HTERT RPE-1 (cell line): ENCODE measurements around the gene SFRP5.

Source experiments
- in situ Hi-C: fragments of 300-500 bp; cut with MboI; formaldehyde crosslinking; loops from 4 replicates; pipeline ENCODE4 v1.14.3; 2020; ENCODE audit warnings: low sequenced_read_pairs

SFRP5 gene

GRCh38 chr10:97771913-97772823 lies at the start of gene SFRP5:
SFRP5 (minus strand) TSS chr10:97771999; CDS start chr10:97771833, 166 bp downstream.
- in situ Hi-C loops = no loop called here

GRCh38 chr10:97820096-97820704 lies 48.4 kb upstream of the SFRP5 start:
- in situ Hi-C loops = no loop called here

GRCh38 chr10:97818572-97818971 lies 46.8 kb upstream of the SFRP5 start:
- in situ Hi-C loops = no loop called here

GRCh38 chr10:97816609-97817008 lies 44.8 kb upstream of the SFRP5 start:
- in situ Hi-C loops = no loop called here

GRCh38 chr10:97814996-97815395 lies 43.2 kb upstream of the SFRP5 start:
- in situ Hi-C loops = no loop called here

GRCh38 chr10:97813311-97813710 lies 41.5 kb upstream of the SFRP5 start:
- in situ Hi-C loops = no loop called here

- in situ Hi-C loops = no loop called here
These were observed 40.9 kb upstream of the SFRP5 start for GRCh38 chr10:97812696-97813095.

- in situ Hi-C loops = no loop called here
These were observed 40.2 kb upstream of the SFRP5 start for GRCh38 chr10:97811958-97812357.

- in situ Hi-C loops = no loop called here
These were observed 38.6 kb upstream of the SFRP5 start for GRCh38 chr10:97810446-97810845.

- in situ Hi-C loops = no loop called here
These were observed 34.1 kb upstream of the SFRP5 start for GRCh38 chr10:97805949-97806348.

GRCh38 chr10:97805096-97805884 lies 33.5 kb upstream of the SFRP5 start:
- in situ Hi-C loops = no loop called here

- in situ Hi-C loops = no loop called here
These were observed 29.6 kb upstream of the SFRP5 start for GRCh38 chr10:97801422-97801821.

- in situ Hi-C loops = no loop called here
These were observed 28.7 kb upstream of the SFRP5 start for GRCh38 chr10:97800474-97800873.

GRCh38 chr10:97798958-97799610 lies 27.3 kb upstream of the SFRP5 start:
- in situ Hi-C loops = no loop called here

GRCh38 chr10:97796651-97797050 lies 24.9 kb upstream of the SFRP5 start:
- in situ Hi-C loops = no loop called here

GRCh38 chr10:97795886-97796285 lies 24.1 kb upstream of the SFRP5 start:
- in situ Hi-C loops = no loop called here

GRCh38 chr10:97791824-97792721 lies 20.3 kb upstream of the SFRP5 start:
- in situ Hi-C loops = no loop called here

- in situ Hi-C loops = no loop called here
These were observed 18.1 kb upstream of the SFRP5 start for GRCh38 chr10:97789770-97790397.
